K562 (cell line): ENCODE measurements around the gene PPCDC. TPM values are rescaled to one million over a fixed set of nuclear protein-coding genes. Genes with fewer than 3 reads are reported as not detected.

ENCODE experiments used
- EHMT2 ChIP-seq: fragments of 450-650 bp; IDR thresholded peaks from 2 replicates; pipeline ENCODE4 v1.6.1; 2018; ENCODE audit warnings: antibody characterized with exemption
- LCOR ChIP-seq: sonication (generic); formaldehyde crosslinking; IDR thresholded peaks from 2 replicates; pipeline ENCODE4 v1.8.0; 2022; ENCODE audit warnings: mild to moderate bottlenecking, missing genetic modification reagents
- MAZ ChIP-seq, 2 experiments: fragments of 450-650 bp in 1 of 2; sonication (generic) in 1 of 2; formaldehyde crosslinking; IDR thresholded peaks in 1 of 2; conservative IDR thresholded peaks in 1 of 2; 2 replicates each; pipeline versions ENCODE4 v1.4.0 to v1.5.0; 2020; ENCODE audit warnings: mild to moderate bottlenecking in 1 of 2, missing genetic modification reagents in 1 of 2
- RBM25 ChIP-seq: fragments of 200-400 bp; formaldehyde crosslinking; IDR thresholded peaks from 2 replicates; pipeline ENCODE4 v1.6.1; 2018; ENCODE audit warnings: low read length, low read depth, moderate library complexity; ENCODE audit not compliant: severe bottlenecking
- SIN3A ChIP-seq, 2 experiments: fragments of 150-350 bp in 1 of 2; IDR thresholded peaks; 2 replicates each; pipeline ENCODE4 v1.6.1; 2011 to 2016; ENCODE audit warnings: borderline replicate concordance in 2 of 2, low read depth in 2 of 2, low read length in 2 of 2, mild to moderate bottlenecking in 2 of 2, moderate library complexity in 2 of 2; ENCODE audit not compliant: control insufficient read depth in 1 of 2
- SUPT5H ChIP-seq: fragments of 450-650 bp; IDR thresholded peaks from 2 replicates; pipeline ENCODE4 v1.6.1; 2016
- ZZZ3 ChIP-seq: fragments of 450-650 bp; IDR thresholded peaks from 2 replicates; pipeline ENCODE4 v1.6.1; 2016; ENCODE audit warnings: antibody characterized with exemption, mild to moderate bottlenecking, moderate library complexity
- polyA plus RNA-seq, 8 experiments: library from polyadenylated mRNA; depleted of rRNA in 4 of 8; stranded (reverse) in 5 of 8; unstranded in 3 of 8; fragments of >200 nt; fragmentation: Nextera tagmentation in 2 of 8; fragmentation: Illumina TruSeq in 1 of 8; extraction: Ambion mirVana in 2 of 8; extraction: Trizol in 1 of 8; gene quantifications; 2 replicates each; pipeline versions ENCODE4 v1.2.1 to v1.2.3, GENCODE V29; 2011 to 2014; ENCODE audit warnings: inconsistent platforms in 1 of 8, missing spikeins in 1 of 8
- total RNA-seq, 7 experiments: library from RNA; depleted of rRNA in 6 of 7; stranded (reverse); fragments of >200 nt in 6 of 7; fragmentation: Illumina TruSeq in 2 of 7; extraction: Trizol in 2 of 7; gene quantifications; 2 replicates each; pipeline versions ENCODE4 v1.2.1 to v1.2.3, GENCODE V29; 2011 to 2021; ENCODE audit warnings: low replicate concordance in 1 of 7
- TF ChIP-seq, protein P1 (sequence below): sonication (generic); formaldehyde crosslinking; IDR thresholded peaks from 2 replicates; pipeline ENCODE4 v1.8.0; 2023; ENCODE audit warnings: mild to moderate bottlenecking, missing genetic modification reagents
- TF ChIP-seq, protein P2 (sequence below): fragments of 450-650 bp; IDR thresholded peaks from 2 replicates; pipeline ENCODE4 v1.6.1; 2014; ENCODE audit warnings: low read depth, mild to moderate bottlenecking, moderate library complexity, borderline replicate concordance

The PPCDC gene
- total and polyA plus RNA-seq, 9 of the 15 experiments (the other 6 are each of a cell fraction or from before 2014, with no cell fraction given), result 10.9 to 53.6 (median 16.7) TPM

DNA sequence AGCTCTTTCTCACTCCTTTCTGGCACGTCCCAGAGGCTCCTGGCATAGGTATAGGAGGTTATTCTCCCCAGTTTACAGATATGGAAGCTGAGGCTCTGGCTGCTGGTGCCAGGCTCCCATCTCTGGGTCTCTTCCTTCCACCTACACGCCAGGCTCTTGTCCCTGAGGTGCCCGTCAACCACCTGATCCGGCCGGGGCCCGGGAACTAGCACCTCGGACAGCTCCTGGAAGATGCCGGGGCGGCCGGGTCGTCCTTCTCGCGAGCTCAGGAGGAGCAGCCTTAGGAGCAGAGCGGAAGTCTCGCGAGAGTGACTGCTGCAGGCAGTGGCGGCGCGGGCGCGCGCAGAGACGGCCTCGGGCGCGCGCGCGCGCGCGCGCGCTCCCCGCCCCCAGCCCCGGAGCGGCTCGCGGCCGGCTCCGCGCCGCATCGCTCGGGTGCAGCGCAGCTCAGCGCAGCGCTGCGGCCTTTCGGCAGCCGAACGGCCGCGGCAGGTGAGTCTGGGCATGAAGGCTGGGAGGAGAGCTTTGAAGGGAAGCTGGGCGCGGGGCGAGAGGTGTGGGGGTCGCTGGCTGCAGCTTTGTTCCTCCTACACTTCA is 28.1 kb upstream of the PPCDC start, which contains the start of gene SCAMP5 (continued):
- TF ChIP-seq, protein P1, sequence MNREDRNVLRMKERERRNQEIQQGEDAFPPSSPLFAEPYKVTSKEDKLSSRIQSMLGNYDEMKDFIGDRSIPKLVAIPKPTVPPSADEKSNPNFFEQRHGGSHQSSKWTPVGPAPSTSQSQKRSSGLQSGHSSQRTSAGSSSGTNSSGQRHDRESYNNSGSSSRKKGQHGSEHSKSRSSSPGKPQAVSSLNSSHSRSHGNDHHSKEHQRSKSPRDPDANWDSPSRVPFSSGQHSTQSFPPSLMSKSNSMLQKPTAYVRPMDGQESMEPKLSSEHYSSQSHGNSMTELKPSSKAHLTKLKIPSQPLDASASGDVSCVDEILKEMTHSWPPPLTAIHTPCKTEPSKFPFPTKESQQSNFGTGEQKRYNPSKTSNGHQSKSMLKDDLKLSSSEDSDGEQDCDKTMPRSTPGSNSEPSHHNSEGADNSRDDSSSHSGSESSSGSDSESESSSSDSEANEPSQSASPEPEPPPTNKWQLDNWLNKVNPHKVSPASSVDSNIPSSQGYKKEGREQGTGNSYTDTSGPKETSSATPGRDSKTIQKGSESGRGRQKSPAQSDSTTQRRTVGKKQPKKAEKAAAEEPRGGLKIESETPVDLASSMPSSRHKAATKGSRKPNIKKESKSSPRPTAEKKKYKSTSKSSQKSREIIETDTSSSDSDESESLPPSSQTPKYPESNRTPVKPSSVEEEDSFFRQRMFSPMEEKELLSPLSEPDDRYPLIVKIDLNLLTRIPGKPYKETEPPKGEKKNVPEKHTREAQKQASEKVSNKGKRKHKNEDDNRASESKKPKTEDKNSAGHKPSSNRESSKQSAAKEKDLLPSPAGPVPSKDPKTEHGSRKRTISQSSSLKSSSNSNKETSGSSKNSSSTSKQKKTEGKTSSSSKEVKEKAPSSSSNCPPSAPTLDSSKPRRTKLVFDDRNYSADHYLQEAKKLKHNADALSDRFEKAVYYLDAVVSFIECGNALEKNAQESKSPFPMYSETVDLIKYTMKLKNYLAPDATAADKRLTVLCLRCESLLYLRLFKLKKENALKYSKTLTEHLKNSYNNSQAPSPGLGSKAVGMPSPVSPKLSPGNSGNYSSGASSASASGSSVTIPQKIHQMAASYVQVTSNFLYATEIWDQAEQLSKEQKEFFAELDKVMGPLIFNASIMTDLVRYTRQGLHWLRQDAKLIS (CRISPR knock-in tag), result peak; percentile 81; the same call in 1 of the 2 replicates
- no peak for TF ChIP-seq ZZZ3
- TF ChIP-seq MAZ (CRISPR knock-in tag; conservative IDR thresholded peaks at IDR 0.05 in 1 of 2, IDR thresholded peaks at IDR 0.05 in 1 of 2), result peak; percentile 42 to 82; a peak in 2 of 4 replicates
- TF ChIP-seq, protein P2, sequence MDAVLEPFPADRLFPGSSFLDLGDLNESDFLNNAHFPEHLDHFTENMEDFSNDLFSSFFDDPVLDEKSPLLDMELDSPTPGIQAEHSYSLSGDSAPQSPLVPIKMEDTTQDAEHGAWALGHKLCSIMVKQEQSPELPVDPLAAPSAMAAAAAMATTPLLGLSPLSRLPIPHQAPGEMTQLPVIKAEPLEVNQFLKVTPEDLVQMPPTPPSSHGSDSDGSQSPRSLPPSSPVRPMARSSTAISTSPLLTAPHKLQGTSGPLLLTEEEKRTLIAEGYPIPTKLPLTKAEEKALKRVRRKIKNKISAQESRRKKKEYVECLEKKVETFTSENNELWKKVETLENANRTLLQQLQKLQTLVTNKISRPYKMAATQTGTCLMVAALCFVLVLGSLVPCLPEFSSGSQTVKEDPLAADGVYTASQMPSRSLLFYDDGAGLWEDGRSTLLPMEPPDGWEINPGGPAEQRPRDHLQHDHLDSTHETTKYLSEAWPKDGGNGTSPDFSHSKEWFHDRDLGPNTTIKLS, result peak; percentile 88
- peak; percentile 98 for TF ChIP-seq EHMT2
- TF ChIP-seq LCOR, result peak; percentile 74
- no peak for TF ChIP-seq SUPT5H
- peak; percentile 86 for TF ChIP-seq RBM25
- TF ChIP-seq SIN3A (IDR thresholded peaks at IDR 0.05; ENCODE audit: borderline replicate concordance in 2 of 2, control insufficient read depth in 1 of 2, low read depth in 2 of 2, low read length in 2 of 2), result peak; percentile 85 to 91; a peak in 2 of 4 replicates
